Large intestine (tissue), 3 donors: Measurements from ENCODE around the gene MAP2K7. TPM values are rescaled to one million over a fixed set of nuclear protein-coding genes. Genes with fewer than 3 reads are reported as not detected.
"Not testable (repeated sequence)": the region's sequence is repeated elsewhere in the genome, so short reads cannot be mapped to it uniquely, and the experiment has no call there.

Experiments
- DNase-seq, 2 donors: peaks; one replicate each; pipeline versions ENCODE4 v3.0.0 to v3.0.0-alpha.2; 2013
- H3K27ac ChIP-seq: one replicate; pipeline ENCODE4 v1.5.1; 2013; ENCODE audit warnings: low read length
- H3K27me3 ChIP-seq: 2 replicates; pipeline ENCODE4 v1.6.1; 2013; ENCODE audit warnings: low read length; ENCODE audit not compliant: control insufficient read depth, insufficient read depth
- H3K36me3 ChIP-seq: 2 replicates; pipeline ENCODE4 v1.6.1; 2013; ENCODE audit warnings: low read length; ENCODE audit not compliant: control insufficient read depth, insufficient read depth
- H3K4me1 ChIP-seq: one replicate; pipeline ENCODE4 v1.6.1; 2013; ENCODE audit warnings: low read length; ENCODE audit not compliant: control insufficient read depth, insufficient read depth
- H3K4me3 ChIP-seq: one replicate; pipeline ENCODE4 v1.5.1; 2013; ENCODE audit warnings: low read length
- H3K9me3 ChIP-seq: one replicate; pipeline ENCODE4 v1.6.1; 2013; ENCODE audit warnings: mild to moderate bottlenecking, low read depth, low read length, moderate library complexity; ENCODE audit not compliant: control insufficient read depth
- WGBS: methylation state at CpG from one replicate; pipeline ENCODE4 v1.1.5; 2013; ENCODE audit warnings: low lambda C conversion rate; ENCODE audit not compliant: insufficient coverage; 5-methylcytosine and 5-hydroxymethylcytosine counted together
- polyA plus RNA-seq: library from polyadenylated mRNA; unstranded; fragments of 120-200 nt; gene quantifications from one replicate; pipeline ENCODE4 v1.2.1, GENCODE V29; 2013

MAP2K7 gene
- polyA plus RNA-seq, 1 donor, result 28.5 TPM

DNA sequence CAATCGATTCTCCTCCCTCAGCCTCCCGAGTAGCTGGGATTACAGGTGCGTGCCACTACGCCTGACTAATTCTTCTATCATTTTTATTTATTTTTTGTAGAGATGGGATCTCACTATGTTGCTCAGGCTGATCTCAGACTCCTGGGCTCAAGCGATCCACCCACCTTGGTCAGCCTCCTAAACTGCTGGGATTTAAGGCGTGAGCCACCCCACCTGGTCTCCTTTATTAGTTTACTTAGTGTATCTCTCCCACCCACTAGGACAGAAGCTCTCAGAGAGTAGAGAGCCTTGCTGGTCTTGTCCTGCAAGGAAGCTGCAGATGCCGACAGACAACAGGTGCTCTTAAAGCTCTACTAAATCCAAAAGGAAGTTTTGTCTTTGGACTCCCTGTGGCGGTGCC, 17.9 kb upstream of the MAP2K7 start:
- 80% methylated on average over 1 of the region's 8 CpGs for WGBS
- Histone ChIP-seq H3K4me1 (peaks cover 13% of the 10 kb centered on the region), H3K36me3 (no peaks in the 10 kb centered on the region), H3K27ac (no peak overlapping the region), H3K9me3 (no peaks in the 10 kb centered on the region), H3K4me3 (no peak overlapping the region), H3K27me3 (peaks cover 19% of the 10 kb centered on the region)
- no peak for DNase-seq

DNA sequence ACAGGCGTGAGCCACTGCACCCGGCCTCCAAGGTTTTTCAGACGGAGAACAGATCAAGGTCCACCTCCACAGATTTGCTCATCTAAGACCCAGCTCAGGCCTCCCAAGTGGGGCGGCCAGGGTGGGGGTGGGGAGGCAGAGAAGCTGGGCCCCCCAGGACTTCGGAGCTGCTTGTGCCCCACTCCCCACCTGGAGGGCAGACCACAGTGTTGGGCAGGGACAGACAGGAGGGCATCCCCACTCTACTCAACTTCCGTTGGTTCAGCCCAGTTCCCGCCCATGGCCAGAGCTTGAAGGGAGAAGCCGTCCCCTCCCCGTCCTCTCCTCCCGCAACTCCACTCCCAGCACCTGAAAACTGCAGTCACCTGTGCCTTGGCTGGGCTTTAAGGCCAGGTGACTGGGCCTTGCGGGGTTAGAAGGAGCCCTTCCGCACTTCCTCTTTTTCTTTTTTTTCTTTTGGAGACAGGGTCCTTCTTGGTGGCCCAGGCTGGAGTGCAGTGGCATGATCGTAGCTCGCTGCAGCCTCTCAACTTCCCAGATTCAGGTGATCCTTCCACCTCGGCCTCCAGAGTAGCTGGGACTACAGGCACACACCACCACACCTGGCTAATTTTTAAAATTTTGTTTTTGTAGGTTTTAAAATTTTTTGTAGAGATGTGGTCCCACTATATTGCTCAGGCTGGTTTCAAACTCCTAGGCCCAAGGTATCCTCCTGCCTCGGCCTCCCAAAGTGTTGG, 16.1 kb upstream of the MAP2K7 start:
- Histone ChIP-seq H3K36me3 (no peaks in the 10 kb centered on the region), H3K4me1 (peaks cover 13% of the 10 kb centered on the region), H3K27ac (no peak overlapping the region), H3K27me3 (peaks cover 19% of the 10 kb centered on the region), H3K9me3 (no peaks in the 10 kb centered on the region), H3K4me3 (no peak overlapping the region)
- no peak for DNase-seq
- no CpG with 5 or more reads among the region's 16 CpGs for WGBS

DNA sequence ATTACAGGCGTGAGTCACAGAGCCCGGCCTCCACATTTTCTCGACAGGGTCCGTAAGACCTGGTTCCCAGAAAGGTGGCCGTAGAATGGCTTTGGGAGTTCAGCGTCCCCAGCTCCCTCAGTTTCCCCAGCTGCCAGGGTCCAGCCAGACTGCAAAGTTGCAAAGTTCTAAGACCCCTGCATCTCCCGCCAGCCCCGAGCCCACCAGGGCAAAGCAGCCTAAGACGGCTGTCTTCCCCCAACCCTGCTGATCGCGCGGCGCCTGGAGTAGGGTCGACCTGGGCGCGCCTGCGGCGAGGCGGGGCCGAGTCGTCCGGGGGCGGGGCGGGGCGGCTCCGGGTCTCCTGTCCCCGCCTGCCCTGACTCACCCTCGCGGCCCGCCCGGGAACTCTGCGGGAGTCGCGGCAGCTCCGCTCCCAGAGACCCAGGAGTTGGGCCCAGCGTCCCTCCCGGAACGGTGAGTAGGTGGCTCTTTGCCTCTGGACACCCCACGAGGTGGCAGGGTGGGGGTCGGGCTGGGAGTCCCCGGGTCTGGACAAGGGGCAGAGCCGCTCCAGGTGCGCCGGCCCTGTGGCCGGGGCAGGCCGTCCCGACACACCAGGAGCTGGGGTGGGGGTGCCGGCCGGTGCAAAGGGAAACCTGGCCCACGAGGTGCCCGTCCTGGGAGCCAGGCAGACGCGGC, 15.4 kb upstream of the MAP2K7 start, which contains the start of gene LRRC8E:
Gene LRRC8E (plus strand): TSS at position 366 of the 681 bp plus-strand sequence. CDS start 7,094 bp downstream, outside the sequence.
- Histone ChIP-seq H3K9me3 (no peaks in the 10 kb centered on the region), H3K36me3 (no peaks in the 10 kb centered on the region), H3K27ac (no peak within 1 kb of the TSS), H3K27me3 (peaks cover 19% of the 10 kb centered on the region), H3K4me1 (peaks cover 13% of the 10 kb centered on the region), H3K4me3 (peak within 1 kb of the TSS; percentile 45)
- WGBS, result no CpG with 5 or more reads among the region's 53 CpGs
- peak in 1 of 2 donors; percentile 69 for DNase-seq

DNA sequence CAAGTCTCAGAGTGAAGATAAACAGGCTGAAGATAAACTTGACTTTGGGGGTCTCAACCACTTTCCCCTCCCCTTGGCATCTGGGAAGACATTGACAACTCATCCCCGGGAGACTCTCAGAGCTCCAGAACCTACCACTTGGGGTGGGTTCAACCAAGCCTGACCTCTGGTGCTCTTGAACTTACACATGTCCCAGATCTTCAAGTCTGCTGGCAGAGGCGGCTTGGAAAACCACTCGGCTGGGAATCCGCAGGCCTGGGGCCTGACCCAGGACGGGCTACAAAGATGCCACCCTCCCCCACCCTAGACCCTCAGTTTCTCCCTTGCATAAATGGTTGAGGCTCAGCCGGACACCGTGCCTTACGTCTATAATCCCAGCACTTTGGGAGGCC, 14.9 kb upstream of the MAP2K7 start:
- Histone ChIP-seq H3K4me3 (peak overlapping the region; percentile 45), H3K9me3 (no peaks in the 10 kb centered on the region), H3K27ac (no peak overlapping the region), H3K4me1 (peaks cover 13% of the 10 kb centered on the region), H3K36me3 (no peaks in the 10 kb centered on the region), H3K27me3 (peaks cover 19% of the 10 kb centered on the region)
- no peak for DNase-seq
- no CpG with 5 or more reads among the region's 8 CpGs for WGBS

DNA sequence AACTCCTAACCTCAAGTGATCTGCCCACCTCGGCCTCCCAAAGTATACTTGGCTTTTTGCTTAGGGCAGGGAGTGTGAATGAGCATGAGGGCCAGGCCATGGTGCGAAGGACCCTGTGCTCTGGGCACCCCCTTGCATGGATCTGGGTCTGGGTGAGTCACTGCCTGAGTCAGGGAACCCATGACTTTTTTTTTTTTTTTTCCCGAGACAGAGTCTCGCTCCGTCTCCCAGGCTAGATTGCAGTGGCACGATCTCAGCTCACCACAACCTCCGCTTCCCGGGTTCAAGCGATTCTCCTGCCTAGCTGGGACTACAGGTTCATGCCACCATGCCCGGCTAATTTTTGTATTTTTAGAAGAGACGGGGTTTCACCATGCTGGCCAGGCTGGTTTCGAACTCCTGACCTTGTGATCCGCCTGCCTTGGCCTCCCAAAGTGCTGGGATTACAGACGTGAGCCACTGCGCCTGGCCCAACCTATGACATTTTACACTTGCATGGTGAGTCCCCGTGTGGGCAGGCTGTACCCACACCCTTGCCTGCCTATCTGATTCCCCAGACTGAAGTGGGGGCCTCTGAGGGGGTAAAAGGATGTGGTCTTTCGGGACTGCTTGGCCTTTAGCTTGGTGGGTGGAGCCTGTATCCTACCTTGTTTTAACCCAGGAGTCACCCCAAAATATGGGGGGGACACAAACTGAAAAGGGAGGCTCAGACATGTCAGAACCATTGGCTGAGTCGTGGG, 10.1 kb upstream of the MAP2K7 start:
- not testable (repeated sequence) for H3K36me3 ChIP-seq, DNase-seq, H3K9me3 ChIP-seq, H3K27ac ChIP-seq, H3K4me3 ChIP-seq, H3K27me3 ChIP-seq
- H3K4me1 ChIP-seq, result peaks cover 16% of the 10 kb centered on the region
- WGBS, result 100% methylated on average over 1 of the region's 18 CpGs

DNA sequence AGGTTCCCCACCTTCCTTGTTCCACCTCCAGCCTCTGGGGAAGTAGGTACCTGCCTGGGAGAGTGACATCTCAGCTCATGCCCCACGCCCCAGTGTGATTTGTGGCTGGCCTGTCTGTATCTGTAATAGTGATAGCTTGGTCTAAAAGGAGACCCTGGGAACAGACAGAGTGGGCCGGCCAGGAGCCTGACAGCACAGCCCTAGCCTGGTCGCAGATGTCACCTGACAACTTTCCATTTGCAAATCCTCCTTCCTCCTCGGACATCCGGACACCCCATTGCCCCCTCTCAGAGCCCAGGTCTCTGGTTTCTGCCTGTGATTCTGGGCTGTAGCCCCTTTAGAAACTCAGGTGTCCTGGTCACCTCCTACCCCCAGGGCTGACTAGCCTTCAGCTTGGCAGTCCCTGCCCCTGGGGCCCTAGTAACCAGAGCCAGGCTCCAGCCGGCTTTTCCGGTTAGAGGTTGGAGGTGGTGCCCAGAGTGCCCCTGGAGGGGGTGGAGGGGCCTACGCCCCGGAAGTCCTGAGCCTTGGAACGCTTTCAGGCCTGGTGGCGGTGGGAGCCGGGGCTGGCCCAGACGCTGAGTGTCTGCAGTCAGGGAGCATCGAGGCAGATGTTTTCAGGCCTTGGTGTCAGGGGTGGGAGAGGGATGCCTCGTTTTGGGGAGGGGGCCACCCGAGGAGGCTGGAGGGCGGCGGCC, 8.9 kb upstream of the MAP2K7 start:
- no CpG with 5 or more reads among the region's 18 CpGs for WGBS
- peaks cover 3% of the 10 kb centered on the region for H3K27me3 ChIP-seq
- no peak overlapping the region for H3K27ac ChIP-seq
- peaks cover 7% of the 10 kb centered on the region for H3K9me3 ChIP-seq
- no peaks in the 10 kb centered on the region for H3K36me3 ChIP-seq
- H3K4me1 ChIP-seq, result peaks cover 12% of the 10 kb centered on the region
- H3K4me3 ChIP-seq, result no peak overlapping the region
- DNase-seq, result no peak

DNA sequence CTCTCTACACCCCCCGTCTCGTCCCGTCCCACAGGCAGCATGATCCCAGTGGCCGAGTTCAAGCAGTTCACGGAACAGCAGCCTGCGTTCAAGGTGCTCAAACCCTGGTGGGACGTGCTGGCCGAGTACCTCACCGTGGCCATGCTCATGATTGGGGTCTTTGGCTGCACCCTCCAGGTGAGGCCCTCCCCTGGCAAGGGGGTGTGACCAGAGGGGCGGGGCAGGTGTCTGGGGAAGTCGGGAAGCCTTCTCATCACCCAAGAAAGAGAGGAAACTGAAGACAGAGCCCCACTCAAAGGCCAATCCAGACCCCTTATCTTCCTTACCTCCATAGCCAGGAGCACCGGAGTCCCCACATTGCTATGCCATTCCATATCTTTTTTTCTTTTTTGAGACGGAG, 8.1 kb upstream of the MAP2K7 start:
- no peaks in the 10 kb centered on the region for H3K36me3 ChIP-seq
- WGBS, result no CpG with 5 or more reads among the region's 13 CpGs
- no peak overlapping the region for H3K4me3 ChIP-seq
- H3K4me1 ChIP-seq, result peaks cover 12% of the 10 kb centered on the region
- peaks cover 10% of the 10 kb centered on the region for H3K9me3 ChIP-seq
- H3K27ac ChIP-seq, result no peak overlapping the region
- DNase-seq, result no peak
- no peaks in the 10 kb centered on the region for H3K27me3 ChIP-seq

DNA sequence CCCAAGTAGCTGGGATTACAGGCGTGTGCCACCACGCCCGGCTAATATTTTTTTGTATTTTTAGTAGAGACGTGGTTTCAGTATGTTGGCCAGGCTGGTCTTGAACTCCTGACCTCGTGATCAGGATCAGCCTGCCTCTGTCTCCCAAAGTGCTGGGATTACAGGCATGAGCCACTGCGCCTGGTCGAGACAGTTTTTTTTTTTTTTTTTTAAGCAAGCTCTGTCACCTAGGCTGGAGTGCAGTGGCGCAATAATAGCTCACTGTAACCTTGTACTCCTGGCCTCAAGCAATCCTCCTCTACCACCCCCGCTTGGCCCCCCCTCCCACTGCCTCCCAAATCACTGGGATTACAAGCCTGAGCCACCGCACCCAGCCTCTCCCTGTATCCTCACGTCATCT, 6.4 kb upstream of the MAP2K7 start:
- no peaks in the 10 kb centered on the region for H3K36me3 ChIP-seq
- peak; percentile 59 to 75 for DNase-seq
- peak overlapping the region; percentile 56 for H3K27ac ChIP-seq
- no CpG with 5 or more reads among the region's 11 CpGs for WGBS
- peaks cover 12% of the 10 kb centered on the region for H3K4me1 ChIP-seq
- H3K27me3 ChIP-seq, result no peaks in the 10 kb centered on the region
- H3K4me3 ChIP-seq, result no peak overlapping the region
- peaks cover 10% of the 10 kb centered on the region for H3K9me3 ChIP-seq

DNA sequence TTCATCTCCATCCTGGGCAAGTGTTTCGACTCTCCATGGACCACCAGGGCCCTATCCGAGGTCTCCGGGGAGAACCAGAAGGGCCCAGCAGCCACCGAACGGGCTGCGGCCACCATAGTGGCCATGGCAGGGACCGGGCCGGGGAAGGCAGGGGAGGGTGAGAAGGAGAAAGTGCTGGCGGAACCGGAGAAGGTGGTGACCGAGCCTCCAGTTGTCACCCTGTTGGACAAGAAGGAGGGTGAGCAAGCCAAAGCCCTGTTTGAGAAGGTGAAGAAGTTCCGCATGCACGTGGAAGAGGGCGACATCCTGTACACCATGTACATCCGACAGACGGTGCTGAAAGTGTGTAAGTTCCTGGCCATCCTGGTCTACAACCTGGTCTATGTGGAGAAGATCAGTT, 4.7 kb upstream of the MAP2K7 start:
- DNase-seq, result no peak
- no peaks in the 10 kb centered on the region for H3K27me3 ChIP-seq
- no CpG with 5 or more reads among the region's 16 CpGs for WGBS
- H3K9me3 ChIP-seq, result peaks cover 10% of the 10 kb centered on the region
- H3K4me3 ChIP-seq, result no peak overlapping the region
- no peak overlapping the region for H3K27ac ChIP-seq
- no peaks in the 10 kb centered on the region for H3K36me3 ChIP-seq
- H3K4me1 ChIP-seq, result peaks cover 18% of the 10 kb centered on the region
